GM19043 (cell line): ENCODE results near the gene GTF2I.
"Not testable (repeated sequence)": the region's sequence is repeated elsewhere in the genome, so short reads cannot be mapped to it uniquely, and the experiment has no call there.

Experiments used
- ATAC-seq: cut with Tn5 transposase; IDR thresholded peaks from one replicate; pipeline ENCODE4 v1.9.1; 2021; ENCODE audit warnings: low read depth; ENCODE audit not compliant: unreplicated experiment

GTF2I gene

GRCh38 chr7:74709880-74710671, 52.6 kb downstream of the GTF2I start:
- ATAC-seq: no peak

GRCh38 chr7:74713567-74713966, 56.0 kb downstream of the GTF2I start:
- ATAC-seq: no peak

GRCh38 chr7:74717889-74718288, 60.4 kb downstream of the GTF2I start:
- ATAC-seq: no peak

- no peak for ATAC-seq
Observed at GRCh38 chr7:74718336-74718735, 60.8 kb downstream of the GTF2I start.

GRCh38 chr7:74722153-74722552, 64.6 kb downstream of the GTF2I start:
- no peak for ATAC-seq

- no peak for ATAC-seq
Observed at GRCh38 chr7:74725840-74726239, 68.3 kb downstream of the GTF2I start.

- no peak for ATAC-seq
Observed at GRCh38 chr7:74726309-74727101, 69.0 kb downstream of the GTF2I start.

- not testable (repeated sequence) for ATAC-seq
Observed at GRCh38 chr7:74728686-74729085, 71.2 kb downstream of the GTF2I start.

GRCh38 chr7:74730186-74730585, 72.7 kb downstream of the GTF2I start:
- not testable (repeated sequence) for ATAC-seq

GRCh38 chr7:74739974-74740703, 82.6 kb downstream of the GTF2I start:
- ATAC-seq: not testable (repeated sequence)

- ATAC-seq: not testable (repeated sequence)
Observed at GRCh38 chr7:74743936-74744557, 86.5 kb downstream of the GTF2I start.

- ATAC-seq: not testable (repeated sequence)
Observed at GRCh38 chr7:74753921-74754482, 96.5 kb downstream of the GTF2I start.

GRCh38 chr7:74756673-74757072, 99.2 kb downstream of the GTF2I start:
- ATAC-seq: not testable (repeated sequence)

- ATAC-seq: not testable (repeated sequence)
Observed at GRCh38 chr7:74758268-74758667, 100.8 kb downstream of the GTF2I start.

- ATAC-seq: not testable (repeated sequence)
Observed at GRCh38 chr7:74758982-74759381, 101.5 kb downstream of the GTF2I start.

- not testable (repeated sequence) for ATAC-seq
Observed at GRCh38 chr7:74765205-74765918, 107.8 kb downstream of the GTF2I start.

- not testable (repeated sequence) for ATAC-seq
Observed at GRCh38 chr7:74766509-74766908, 109.0 kb downstream of the GTF2I start.

- ATAC-seq: not testable (repeated sequence)
Observed at GRCh38 chr7:74766991-74767390, 109.5 kb downstream of the GTF2I start.

GRCh38 chr7:74770062-74770461, 112.5 kb downstream of the GTF2I start:
- not testable (repeated sequence) for ATAC-seq
